Neuron (in vitro differentiated cells): ENCODE results near the gene METTL9.
"Not testable (repeated sequence)": the region's sequence is repeated elsewhere in the genome, so short reads cannot be mapped to it uniquely, and the experiment has no call there.

Experiments
- H2AFZ ChIP-seq: one replicate; pipeline ENCODE4 v1.6.1; 2013; ENCODE audit warnings: low read depth, mild to moderate bottlenecking, inconsistent platforms, low read length, moderate library complexity
- H3K27me3 ChIP-seq: one replicate; pipeline ENCODE4 v1.6.1; 2013; ENCODE audit warnings: low read length; ENCODE audit not compliant: insufficient read depth
- H3K36me3 ChIP-seq: one replicate; pipeline ENCODE4 v1.6.1; 2013; ENCODE audit warnings: low read length; ENCODE audit not compliant: insufficient read depth
- H3K4me1 ChIP-seq: one replicate; pipeline ENCODE4 v1.6.1; 2013; ENCODE audit warnings: low read length; ENCODE audit not compliant: insufficient read depth
- H3K4me3 ChIP-seq: 2 replicates; pipeline ENCODE4 v1.5.1; 2013; ENCODE audit warnings: mild to moderate bottlenecking, low read length, moderate library complexity
- H3K9me3 ChIP-seq: one replicate; pipeline ENCODE4 v1.6.1; 2013; ENCODE audit warnings: low read length

The METTL9 gene

GRCh38 chr16:21638573-21638975 is 39.2 kb downstream of the METTL9 start:
- Histone ChIP-seq H3K4me1 (no peaks in the 10 kb centered on the region), H3K4me3 (no peak overlapping the region), H3K9me3 (no peaks in the 10 kb centered on the region), H3K36me3 (peaks cover 8% of the 10 kb centered on the region), H2AFZ (no peak overlapping the region), H3K27me3 (no peaks in the 10 kb centered on the region)

- Histone ChIP-seq H2AFZ (no peak overlapping the region), H3K27me3 (no peaks in the 10 kb centered on the region), H3K9me3 (no peaks in the 10 kb centered on the region), H3K36me3 (peaks cover 2% of the 10 kb centered on the region), H3K4me3 (no peak overlapping the region), H3K4me1 (no peaks in the 10 kb centered on the region)
Observed at GRCh38 chr16:21639493-21639892, 40.1 kb downstream of the METTL9 start.

- Histone ChIP-seq H3K9me3 (no peaks in the 10 kb centered on the region), H3K27me3 (no peaks in the 10 kb centered on the region), H3K4me3 (no peak overlapping the region), H3K4me1 (no peaks in the 10 kb centered on the region), H3K36me3 (peaks cover 3% of the 10 kb centered on the region), H2AFZ (no peak overlapping the region)
Observed at GRCh38 chr16:21641916-21642315, 42.5 kb downstream of the METTL9 start.

GRCh38 chr16:21642861-21643260 is 43.5 kb downstream of the METTL9 start:
- H3K9me3 ChIP-seq: peaks cover 2% of the 10 kb centered on the region
- H3K36me3 ChIP-seq: peaks cover 6% of the 10 kb centered on the region
- H2AFZ ChIP-seq: no peak overlapping the region
- no peaks in the 10 kb centered on the region for H3K4me1 ChIP-seq
- H3K4me3 ChIP-seq: no peak overlapping the region
- H3K27me3 ChIP-seq: no peaks in the 10 kb centered on the region

- Histone ChIP-seq H3K36me3 (peaks cover 6% of the 10 kb centered on the region), H3K9me3 (peaks cover 2% of the 10 kb centered on the region), H3K4me1 (no peaks in the 10 kb centered on the region), H3K4me3 (no peak overlapping the region), H2AFZ (no peak overlapping the region), H3K27me3 (no peaks in the 10 kb centered on the region)
Observed at GRCh38 chr16:21643785-21644184, 44.4 kb downstream of the METTL9 start.

GRCh38 chr16:21644674-21645073 is 45.3 kb downstream of the METTL9 start:
- H3K36me3 ChIP-seq: peaks cover 8% of the 10 kb centered on the region
- peaks cover 2% of the 10 kb centered on the region for H3K9me3 ChIP-seq
- H3K4me1 ChIP-seq: no peaks in the 10 kb centered on the region
- no peak overlapping the region for H3K4me3 ChIP-seq
- H2AFZ ChIP-seq: no peak overlapping the region
- no peaks in the 10 kb centered on the region for H3K27me3 ChIP-seq

- Histone ChIP-seq H3K9me3 (peaks cover 2% of the 10 kb centered on the region), H3K36me3 (peaks cover 8% of the 10 kb centered on the region), H3K27me3 (no peaks in the 10 kb centered on the region), H3K4me1 (no peaks in the 10 kb centered on the region), H3K4me3 (no peak overlapping the region), H2AFZ (no peak overlapping the region)
Observed at GRCh38 chr16:21645261-21645721, 45.9 kb downstream of the METTL9 start.

- Histone ChIP-seq H2AFZ (no peak overlapping the region), H3K27me3 (no peaks in the 10 kb centered on the region), H3K36me3 (peaks cover 8% of the 10 kb centered on the region), H3K4me3 (no peak overlapping the region), H3K9me3 (peaks cover 2% of the 10 kb centered on the region), H3K4me1 (no peaks in the 10 kb centered on the region)
Observed at GRCh38 chr16:21646091-21646490, 46.7 kb downstream of the METTL9 start.

- Histone ChIP-seq H3K27me3 (no peaks in the 10 kb centered on the region), H2AFZ (no peak overlapping the region), H3K4me3 (no peak overlapping the region), H3K36me3 (peaks cover 8% of the 10 kb centered on the region), H3K4me1 (no peaks in the 10 kb centered on the region), H3K9me3 (peaks cover 2% of the 10 kb centered on the region)
Observed at GRCh38 chr16:21646721-21647561, 47.6 kb downstream of the METTL9 start.

GRCh38 chr16:21647562-21648164 is 48.3 kb downstream of the METTL9 start:
- no peak overlapping the region for H3K4me3 ChIP-seq
- H2AFZ ChIP-seq: no peak overlapping the region
- peaks cover 10% of the 10 kb centered on the region for H3K36me3 ChIP-seq
- peaks cover 2% of the 10 kb centered on the region for H3K9me3 ChIP-seq
- no peaks in the 10 kb centered on the region for H3K27me3 ChIP-seq
- H3K4me1 ChIP-seq: no peaks in the 10 kb centered on the region

GRCh38 chr16:21649826-21650406 is 50.5 kb downstream of the METTL9 start:
- peaks cover 18% of the 10 kb centered on the region for H3K36me3 ChIP-seq
- H3K4me1 ChIP-seq, H2AFZ ChIP-seq, H3K9me3 ChIP-seq, H3K27me3 ChIP-seq, H3K4me3 ChIP-seq: not testable (repeated sequence)

- Histone ChIP-seq H3K36me3 (peaks cover 24% of the 10 kb centered on the region), H3K4me3 (no peak overlapping the region), H3K4me1 (no peaks in the 10 kb centered on the region)
Observed at GRCh38 chr16:21650521-21650920, 51.1 kb downstream of the METTL9 start.

GRCh38 chr16:21651515-21651914 is 52.1 kb downstream of the METTL9 start:
- Histone ChIP-seq H2AFZ (no peak overlapping the region), H3K4me3 (no peak overlapping the region), H3K9me3 (peaks cover 2% of the 10 kb centered on the region), H3K27me3 (no peaks in the 10 kb centered on the region), H3K4me1 (no peaks in the 10 kb centered on the region), H3K36me3 (peaks cover 30% of the 10 kb centered on the region)

More at GRCh38 chr16:21650521-21650920, 51.1 kb downstream of the METTL9 start:
- Histone ChIP-seq H3K9me3 (peaks cover 2% of the 10 kb centered on the region), H2AFZ (no peak overlapping the region), H3K27me3 (no peaks in the 10 kb centered on the region)
